Parathyroid adenoma (tissue), 2 donors: Measurements from ENCODE around the gene FRAT1.

ENCODE experiments used
- H2AFZ ChIP-seq: fragments of 300-600 bp; sonication (generic); one replicate; pipeline ENCODE4 v1.7.0; 2017; ENCODE audit warnings: antibody characterized with exemption, mild to moderate bottlenecking
- H3K27ac ChIP-seq: fragments of 300-600 bp; sonication (generic); one replicate; pipeline ENCODE4 v1.7.0; 2017
- H3K27me3 ChIP-seq: fragments of 300-600 bp; sonication (generic); one replicate; pipeline ENCODE4 v1.7.0; 2017; ENCODE audit warnings: low read length; ENCODE audit not compliant: control insufficient read depth, insufficient read depth
- H3K36me3 ChIP-seq: fragments of 300-600 bp; sonication (generic); one replicate; pipeline ENCODE4 v1.7.0; 2017; ENCODE audit warnings: low read length; ENCODE audit not compliant: control insufficient read depth, insufficient read depth
- H3K4me1 ChIP-seq: fragments of 300-600 bp; sonication (generic); one replicate; pipeline ENCODE4 v1.7.0; 2017; ENCODE audit warnings: control low read depth
- H3K4me2 ChIP-seq: fragments of 300-600 bp; sonication (generic); one replicate; pipeline ENCODE4 v1.7.0; 2017; ENCODE audit warnings: low read length
- H3K4me3 ChIP-seq: fragments of 300-600 bp; sonication (generic); one replicate; pipeline ENCODE4 v1.7.0; 2017; ENCODE audit warnings: low read depth, low read length
- H3K79me2 ChIP-seq: fragments of 300-600 bp; sonication (generic); one replicate; pipeline ENCODE4 v1.7.0; 2017; ENCODE audit warnings: control low read depth
- H3K9ac ChIP-seq: fragments of 300-600 bp; sonication (generic); one replicate; pipeline ENCODE4 v1.7.0; 2017; ENCODE audit warnings: mild to moderate bottlenecking
- H3K9me3 ChIP-seq: fragments of 300-600 bp; sonication (generic); one replicate; pipeline ENCODE4 v1.7.0; 2017; ENCODE audit warnings: low read length; ENCODE audit not compliant: control insufficient read depth
- TF ChIP-seq, protein P1 (sequence below): fragments of 300-600 bp; sonication (generic); IDR thresholded peaks from one replicate; pipeline ENCODE4 v1.7.0; 2017; ENCODE audit warnings: antibody characterized with exemption, mild to moderate bottlenecking
- donor health status: primary hyperparathyroidism.

Gene FRAT1

DNA sequence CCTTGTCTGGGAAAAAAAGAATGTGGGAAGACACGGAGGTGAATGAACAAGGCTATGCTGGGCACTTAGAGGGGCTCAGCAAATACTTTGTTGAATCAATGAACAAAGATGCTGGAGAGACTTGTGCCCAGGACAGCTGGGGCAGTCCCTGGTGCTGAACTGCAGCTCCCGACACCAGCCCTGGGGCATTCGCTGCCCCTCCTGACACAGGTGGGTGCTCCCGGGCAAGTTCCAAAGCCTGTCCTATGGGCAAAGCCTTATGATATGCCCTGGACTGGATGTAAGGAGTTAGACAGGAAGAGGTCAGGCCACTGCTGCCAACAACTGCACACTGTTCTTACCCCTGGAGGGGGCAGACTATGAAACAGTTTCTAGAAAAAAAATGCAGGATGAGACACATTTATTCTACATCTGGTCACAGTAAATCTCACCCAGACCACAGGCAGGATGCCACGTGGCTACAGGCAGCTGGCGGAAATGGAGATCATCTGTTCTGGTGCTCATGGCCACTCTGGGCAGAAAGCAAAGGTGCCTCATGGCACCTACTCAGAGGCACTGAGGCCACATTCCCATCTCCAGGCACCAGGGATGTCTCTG, 37.3 kb downstream of the FRAT1 start:
- Histone ChIP-seq H3K27ac (no peak overlapping the region), H3K79me2 (no peaks in the 10 kb centered on the region), H3K4me1 (no peaks in the 10 kb centered on the region), H3K4me3 (no peak overlapping the region), H3K9me3 (no peaks in the 10 kb centered on the region), H3K4me2 (no peak overlapping the region), H2AFZ (no peak overlapping the region), H3K27me3 (no peaks in the 10 kb centered on the region), H3K9ac (no peak overlapping the region), H3K36me3 (no peaks in the 10 kb centered on the region)
- TF ChIP-seq, protein P1, sequence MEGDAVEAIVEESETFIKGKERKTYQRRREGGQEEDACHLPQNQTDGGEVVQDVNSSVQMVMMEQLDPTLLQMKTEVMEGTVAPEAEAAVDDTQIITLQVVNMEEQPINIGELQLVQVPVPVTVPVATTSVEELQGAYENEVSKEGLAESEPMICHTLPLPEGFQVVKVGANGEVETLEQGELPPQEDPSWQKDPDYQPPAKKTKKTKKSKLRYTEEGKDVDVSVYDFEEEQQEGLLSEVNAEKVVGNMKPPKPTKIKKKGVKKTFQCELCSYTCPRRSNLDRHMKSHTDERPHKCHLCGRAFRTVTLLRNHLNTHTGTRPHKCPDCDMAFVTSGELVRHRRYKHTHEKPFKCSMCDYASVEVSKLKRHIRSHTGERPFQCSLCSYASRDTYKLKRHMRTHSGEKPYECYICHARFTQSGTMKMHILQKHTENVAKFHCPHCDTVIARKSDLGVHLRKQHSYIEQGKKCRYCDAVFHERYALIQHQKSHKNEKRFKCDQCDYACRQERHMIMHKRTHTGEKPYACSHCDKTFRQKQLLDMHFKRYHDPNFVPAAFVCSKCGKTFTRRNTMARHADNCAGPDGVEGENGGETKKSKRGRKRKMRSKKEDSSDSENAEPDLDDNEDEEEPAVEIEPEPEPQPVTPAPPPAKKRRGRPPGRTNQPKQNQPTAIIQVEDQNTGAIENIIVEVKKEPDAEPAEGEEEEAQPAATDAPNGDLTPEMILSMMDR: no peak

- H3K36me3 ChIP-seq: no peaks in the 10 kb centered on the region
- no peaks in the 10 kb centered on the region for H3K4me1 ChIP-seq
- TF ChIP-seq, protein P1: no peak
- no peak overlapping the region for H3K9ac ChIP-seq
- no peak overlapping the region for H2AFZ ChIP-seq
- H3K79me2 ChIP-seq: no peaks in the 10 kb centered on the region
- H3K4me2 ChIP-seq: no peak overlapping the region
- no peaks in the 10 kb centered on the region for H3K9me3 ChIP-seq
- no peak overlapping the region for H3K4me3 ChIP-seq
- no peak overlapping the region for H3K27ac ChIP-seq
- no peaks in the 10 kb centered on the region for H3K27me3 ChIP-seq
These were observed 37.8 kb downstream of the FRAT1 start for GRCh38 chr10:97356918-97357317.

DNA sequence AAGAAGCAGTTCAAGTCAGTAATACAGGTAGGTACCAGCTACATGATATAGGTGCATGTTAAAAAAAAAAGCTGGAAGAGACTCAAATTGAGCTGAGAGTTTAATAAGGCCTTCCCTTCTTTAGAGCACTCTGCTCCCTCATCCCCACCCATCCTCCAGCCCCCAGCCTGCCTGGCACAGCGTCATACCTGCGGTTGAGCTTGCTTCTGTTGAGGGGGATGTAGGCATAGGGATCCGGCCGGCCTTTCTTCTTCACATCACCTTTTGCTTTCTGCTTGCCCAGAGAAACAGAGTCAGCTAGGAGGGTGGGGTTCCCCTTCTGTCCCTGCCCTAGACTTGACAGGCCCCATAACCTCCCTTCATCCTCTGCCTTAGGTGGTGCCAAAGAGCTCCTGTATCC, 39.3 kb downstream of the FRAT1 start:
- H3K36me3 ChIP-seq: no peaks in the 10 kb centered on the region

GRCh38 chr10:97358781-97359180, 39.7 kb downstream of the FRAT1 start:
- TF ChIP-seq, protein P1: no peak
- Histone ChIP-seq H2AFZ (no peak overlapping the region), H3K27me3 (no peaks in the 10 kb centered on the region), H3K4me2 (no peak overlapping the region), H3K4me3 (no peak overlapping the region), H3K27ac (no peak overlapping the region), H3K9me3 (no peaks in the 10 kb centered on the region), H3K4me1 (no peaks in the 10 kb centered on the region), H3K79me2 (no peaks in the 10 kb centered on the region), H3K9ac (no peak overlapping the region), H3K36me3 (no peaks in the 10 kb centered on the region)

More for the DNA sequence above, 39.3 kb downstream of the FRAT1 start:
- TF ChIP-seq, protein P1: no peak
- H2AFZ ChIP-seq: no peak overlapping the region
- no peak overlapping the region for H3K27ac ChIP-seq
- no peak overlapping the region for H3K4me3 ChIP-seq
- H3K4me2 ChIP-seq: no peak overlapping the region
- no peaks in the 10 kb centered on the region for H3K27me3 ChIP-seq
- no peak overlapping the region for H3K9ac ChIP-seq
- H3K79me2 ChIP-seq: no peaks in the 10 kb centered on the region
- H3K9me3 ChIP-seq: no peaks in the 10 kb centered on the region
- no peaks in the 10 kb centered on the region for H3K4me1 ChIP-seq
